ENCODE measurements around the gene ERBB4. TPM values are rescaled to one million over a fixed set of nuclear protein-coding genes. Genes with fewer than 3 reads are reported as not detected.
"Not testable (repeated sequence)": the region's sequence is repeated elsewhere in the genome, so short reads cannot be mapped to it uniquely, and the experiment has no call there.

Gene ERBB4
- polyA plus RNA-seq, 1 of the 3 experiments (the other 2 are of a cell fraction): 0.05 TPM

GRCh38 chr2:212465456-212465855 lies 73.1 kb downstream of the ERBB4 start:
- Histone ChIP-seq H3K9ac (no peak overlapping the region), H3F3A (replicated peaks; ENCODE audit: insufficient read depth) (no peaks in the 10 kb centered on the region), H3K36me3 (replicated peaks in 1 of 2; ENCODE audit: control insufficient read depth in 1 of 2, insufficient read depth in 2 of 2, low read length in 1 of 2) (no peaks in the 10 kb centered on the region), H3K79me2 (ENCODE audit: insufficient read depth) (no peaks in the 10 kb centered on the region), H2AFZ (ENCODE audit: low read depth) (no peak overlapping the region), H3K9me3 (no peaks in the 10 kb centered on the region), H3K9me2 (no peaks in the 10 kb centered on the region), H3K4me2 (no peak overlapping the region), H3K27ac (ENCODE audit: low read depth in 2 of 2, low read length in 1 of 2) (no peak overlapping the region), H3K4me1 (ENCODE audit: control insufficient read depth in 1 of 2, insufficient read depth in 2 of 2, low read depth in 1 of 2, low read length in 1 of 2) (no peaks in the 10 kb centered on the region), H3K27me3 (ENCODE audit: insufficient read depth) (no peaks in the 10 kb centered on the region), H3K4me3 (ENCODE audit: low read depth in 2 of 2, low read length in 1 of 2) (no peak overlapping the region), H4K20me1 (ENCODE audit: insufficient read depth) (no peaks in the 10 kb centered on the region)
- no peak for DNase-seq
- POLR2A ChIA-PET: no interaction called here
- CTCF ChIA-PET: interaction anchor here (0.7 kb wide), 1 partner anchor 55 kb away, joined by 3 read pairs; no protein-coding TSS in a partner anchor
- WGBS (ENCODE audit: low lambda C conversion rate): 81% methylated on average over 1 of the region's 1 CpG
- TF ChIP-seq MAX (IDR thresholded peaks at IDR 0.05; ENCODE audit: low read depth): no peak
- TF ChIP-seq SIN3A (IDR thresholded peaks at IDR 0.05; ENCODE audit: borderline replicate concordance, low read depth, low read length): no peak
- no peak for TF ChIP-seq FOXM1 (IDR thresholded peaks at IDR 0.05; ENCODE audit: low read depth)
- no peak for TF ChIP-seq MEF2A (IDR thresholded peaks at IDR 0.05; ENCODE audit: borderline replicate concordance, low read depth)
- no peak for TF ChIP-seq RAD21 (IDR thresholded peaks at IDR 0.05; ENCODE audit: low read length)
- TF ChIP-seq IRF3 (IDR thresholded peaks at IDR 0.05; ENCODE audit: low read depth, low read length): no peak
- no peak for TF ChIP-seq TEAD4 (IDR thresholded peaks at IDR 0.05; ENCODE audit: borderline replicate concordance, insufficient read depth)
- TF ChIP-seq RXRA (IDR thresholded peaks at IDR 0.05; ENCODE audit: borderline replicate concordance, low read depth): no peak
- no peak for TF ChIP-seq TAF1 (IDR thresholded peaks at IDR 0.05; ENCODE audit: borderline replicate concordance, low read depth, low read length)
- no peak for TF ChIP-seq YY1 (IDR thresholded peaks at IDR 0.05; ENCODE audit: low read depth)
- TF ChIP-seq GATA2 (CRISPR knock-in tag; IDR thresholded peaks at IDR 0.05): no peak
- TF ChIP-seq JUND (IDR thresholded peaks at IDR 0.05): no peak
- TF ChIP-seq REST (IDR thresholded peaks at IDR 0.05; ENCODE audit: low read depth, low read length): no peak
- no peak for TF ChIP-seq CHD2 (IDR thresholded peaks at IDR 0.05; ENCODE audit: low read length, partially characterized antibody)
- TF ChIP-seq EZH2phosphoT487 (IDR thresholded peaks at IDR 0.05; ENCODE audit: borderline replicate concordance, low read depth): no peak
- TF ChIP-seq CTCF (IDR thresholded peaks at IDR 0.05): no peak
- no peak for TF ChIP-seq ZBTB33 (IDR thresholded peaks at IDR 0.05; ENCODE audit: borderline replicate concordance, low read depth)
- no peak for TF ChIP-seq NRF1 (IDR thresholded peaks at IDR 0.05; ENCODE audit: low read depth, low read length)
- TF ChIP-seq MXI1 (IDR thresholded peaks at IDR 0.05; ENCODE audit: low read depth, low read length): no peak

GRCh38 chr2:212461708-212462107 lies 76.9 kb downstream of the ERBB4 start:
- CTCF ChIA-PET: interaction anchor here (0.6 kb wide), 1 partner anchor 159 kb away, joined by 3 read pairs; no protein-coding TSS in a partner anchor
- H3K4me3 ChIP-seq (ENCODE audit: low read depth in 2 of 2, low read length in 1 of 2); POLR2A ChIA-PET: not testable (repeated sequence)

More at GRCh38 chr2:212461708-212462107, 76.9 kb downstream of the ERBB4 start:
- not testable (repeated sequence) for H4K20me1 ChIP-seq (ENCODE audit: insufficient read depth); H3K9me2 ChIP-seq; H3K9me3 ChIP-seq; H3K4me1 ChIP-seq (ENCODE audit: control insufficient read depth in 1 of 2, insufficient read depth in 2 of 2, low read depth in 1 of 2, low read length in 1 of 2); DNase-seq; H2AFZ ChIP-seq (ENCODE audit: low read depth); H3F3A ChIP-seq (replicated peaks; ENCODE audit: insufficient read depth); H3K4me2 ChIP-seq; H3K36me3 ChIP-seq (replicated peaks in 1 of 2; ENCODE audit: control insufficient read depth in 1 of 2, insufficient read depth in 2 of 2, low read length in 1 of 2); H3K27me3 ChIP-seq (ENCODE audit: insufficient read depth); H3K9ac ChIP-seq; H3K27ac ChIP-seq (ENCODE audit: low read depth in 2 of 2, low read length in 1 of 2); H3K79me2 ChIP-seq (ENCODE audit: insufficient read depth)
- WGBS (ENCODE audit: low lambda C conversion rate): 60% methylated on average over 4 of the region's 4 CpGs

Measured in SK-N-SH (cell line).